Fibroblast of skin of scalp (primary cell): Measurements from ENCODE around the gene INHBC.
A peak's percentile ranks its signal among the peaks of the same experiment; 100 is the strongest.

Experiments used
- DNase-seq: peaks from one replicate; pipeline ENCODE4 v3.0.0-alpha.2; 2013

Gene INHBC

DNA sequence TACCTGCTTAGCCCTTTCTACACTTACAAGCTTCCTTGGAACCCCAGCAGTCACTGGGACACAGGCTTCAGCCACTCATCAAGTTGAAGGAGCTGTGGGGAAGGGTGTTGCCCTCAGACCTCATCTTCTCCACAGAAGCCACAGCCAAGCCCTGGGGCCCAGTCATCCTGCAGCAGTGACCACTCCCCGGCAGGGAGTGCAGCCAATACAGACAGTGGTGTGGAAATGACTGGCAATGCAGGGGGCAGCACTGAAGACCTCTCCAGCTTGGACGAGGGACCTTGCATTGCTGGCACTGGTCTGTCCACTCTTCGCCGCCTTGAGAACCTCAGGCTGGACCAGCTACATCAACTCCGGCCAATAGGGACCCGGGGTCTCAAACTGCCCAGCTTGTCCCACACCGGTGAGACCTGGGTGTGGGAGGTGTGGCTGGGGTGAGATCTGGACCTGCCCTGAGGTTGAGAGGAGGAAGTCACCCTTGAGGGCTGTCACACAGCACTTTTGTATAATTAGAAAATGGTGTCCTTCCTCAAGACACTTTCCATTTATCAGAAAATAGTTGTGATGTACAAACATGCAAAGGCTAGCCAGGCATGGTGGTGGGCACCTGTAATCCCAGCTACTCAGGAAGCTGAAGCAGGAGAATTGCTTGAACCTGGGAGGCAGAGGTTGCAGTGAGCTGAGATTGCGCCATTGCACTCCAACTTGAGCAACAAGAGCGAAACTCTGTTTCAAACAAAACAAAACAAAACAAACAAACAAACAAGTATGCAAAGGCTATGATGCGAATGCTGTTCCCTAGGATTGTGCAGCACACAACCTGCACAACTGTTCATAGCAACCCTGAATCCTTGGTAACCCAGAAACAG is 34.9 kb downstream of the INHBC start:
- DNase-seq = no peak

DNA sequence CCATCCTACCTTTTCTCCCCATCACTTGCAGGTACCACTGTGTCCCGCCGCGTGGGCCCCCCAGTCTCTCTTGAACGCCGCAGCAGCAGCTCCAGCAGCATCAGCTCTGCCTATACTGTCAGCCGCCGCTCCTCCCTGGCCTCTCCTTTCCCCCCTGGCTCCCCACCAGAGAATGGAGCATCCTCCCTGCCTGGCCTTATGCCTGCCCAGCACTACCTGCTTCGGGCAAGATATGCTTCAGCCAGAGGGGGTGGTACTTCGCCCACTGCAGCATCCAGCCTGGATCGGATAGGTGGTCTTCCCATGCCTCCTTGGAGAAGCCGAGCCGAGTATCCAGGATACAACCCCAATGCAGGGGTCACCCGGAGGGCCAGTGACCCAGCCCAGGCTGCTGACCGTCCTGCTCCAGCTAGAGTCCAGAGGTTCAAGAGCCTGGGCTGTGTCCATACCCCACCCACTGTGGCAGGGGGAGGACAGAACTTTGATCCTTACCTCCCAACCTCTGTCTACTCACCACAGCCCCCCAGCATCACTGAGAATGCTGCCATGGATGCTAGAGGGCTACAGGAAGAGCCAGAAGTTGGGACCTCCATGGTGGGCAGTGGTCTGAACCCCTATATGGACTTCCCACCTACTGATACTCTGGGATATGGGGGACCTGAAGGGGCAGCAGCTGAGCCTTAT is 35.8 kb downstream of the INHBC start:
- DNase-seq = no peak

- no peak for DNase-seq
These were observed 36.5 kb downstream of the INHBC start for GRCh38 chr12:57470970-57471656.

- DNase-seq = no peak
These were observed 37.1 kb downstream of the INHBC start for GRCh38 chr12:57471661-57472060.

GRCh38 chr12:57472391-57472790 is 37.8 kb downstream of the INHBC start:
- DNase-seq = no peak

GRCh38 chr12:57473392-57473791 is 38.8 kb downstream of the INHBC start:
- no peak for DNase-seq

DNA sequence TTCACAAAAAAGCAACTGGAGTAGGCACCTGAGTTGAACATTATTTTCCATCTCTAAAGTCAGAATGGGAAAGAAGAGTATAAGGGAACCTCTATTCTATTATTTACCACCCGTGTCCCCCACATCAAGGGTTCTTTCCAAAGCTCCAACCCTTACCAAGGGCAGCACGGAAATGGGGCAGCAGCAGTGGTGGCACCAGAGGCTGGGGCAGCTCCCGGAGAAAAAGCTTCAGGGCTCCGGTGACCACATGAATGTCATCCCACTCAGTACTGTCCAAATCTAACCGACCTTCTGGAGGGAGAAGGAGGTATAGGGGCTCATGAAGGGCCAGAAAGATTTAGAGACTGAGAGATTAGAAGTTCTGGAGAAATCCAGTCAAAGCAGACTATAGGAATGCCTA is 39.3 kb downstream of the INHBC start:
- DNase-seq = no peak

GRCh38 chr12:57474430-57474829 is 39.8 kb downstream of the INHBC start:
- no peak for DNase-seq

- DNase-seq = no peak
These were observed 40.3 kb downstream of the INHBC start for GRCh38 chr12:57474862-57475261.

DNA sequence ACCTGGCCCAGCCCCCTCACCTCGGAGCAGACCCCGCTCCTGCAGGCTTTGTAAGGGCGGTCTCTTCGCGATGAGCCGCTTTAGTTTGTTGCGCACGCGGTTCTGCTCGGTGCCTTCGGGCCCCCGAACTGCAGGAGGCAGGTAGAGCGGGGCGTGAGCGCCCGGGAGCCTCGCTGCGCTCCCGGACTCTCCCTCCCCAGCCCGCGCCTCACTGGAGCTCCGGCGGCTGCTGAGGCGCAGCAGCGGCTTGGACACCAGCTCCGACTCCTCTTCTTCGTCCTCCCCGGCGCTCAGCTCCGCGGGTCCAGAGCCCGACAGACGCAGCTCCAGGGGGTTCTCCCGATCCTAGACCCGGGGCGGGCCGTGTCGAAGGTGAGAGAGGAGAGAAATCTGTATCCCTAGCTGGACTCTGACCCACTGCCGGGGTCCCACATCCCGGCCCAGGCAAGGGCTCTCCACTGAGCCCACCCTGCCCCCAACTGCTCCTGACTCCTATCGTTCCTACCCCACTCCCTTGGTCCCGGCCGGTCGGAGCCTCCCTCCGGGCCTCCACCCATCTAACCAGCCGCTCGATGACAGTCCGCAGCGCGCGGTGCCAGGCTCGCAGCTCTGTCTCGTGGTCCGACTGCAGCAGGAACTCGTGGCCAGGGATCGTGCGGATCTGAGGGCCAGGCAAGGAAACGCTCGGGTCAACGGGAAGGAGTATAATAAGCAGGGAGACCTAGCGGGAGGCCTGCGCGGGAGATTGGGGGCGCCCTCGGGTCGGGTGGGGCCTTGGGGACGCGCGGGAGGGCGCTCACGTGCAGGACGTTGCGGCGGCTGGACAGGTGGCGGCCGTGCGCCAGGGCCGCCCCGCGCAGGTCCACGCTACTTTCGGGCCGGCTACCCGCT is 40.9 kb downstream of the INHBC start:
- DNase-seq = no peak

GRCh38 chr12:57476162-57476992 is 41.8 kb downstream of the INHBC start:
- no peak for DNase-seq

DNA sequence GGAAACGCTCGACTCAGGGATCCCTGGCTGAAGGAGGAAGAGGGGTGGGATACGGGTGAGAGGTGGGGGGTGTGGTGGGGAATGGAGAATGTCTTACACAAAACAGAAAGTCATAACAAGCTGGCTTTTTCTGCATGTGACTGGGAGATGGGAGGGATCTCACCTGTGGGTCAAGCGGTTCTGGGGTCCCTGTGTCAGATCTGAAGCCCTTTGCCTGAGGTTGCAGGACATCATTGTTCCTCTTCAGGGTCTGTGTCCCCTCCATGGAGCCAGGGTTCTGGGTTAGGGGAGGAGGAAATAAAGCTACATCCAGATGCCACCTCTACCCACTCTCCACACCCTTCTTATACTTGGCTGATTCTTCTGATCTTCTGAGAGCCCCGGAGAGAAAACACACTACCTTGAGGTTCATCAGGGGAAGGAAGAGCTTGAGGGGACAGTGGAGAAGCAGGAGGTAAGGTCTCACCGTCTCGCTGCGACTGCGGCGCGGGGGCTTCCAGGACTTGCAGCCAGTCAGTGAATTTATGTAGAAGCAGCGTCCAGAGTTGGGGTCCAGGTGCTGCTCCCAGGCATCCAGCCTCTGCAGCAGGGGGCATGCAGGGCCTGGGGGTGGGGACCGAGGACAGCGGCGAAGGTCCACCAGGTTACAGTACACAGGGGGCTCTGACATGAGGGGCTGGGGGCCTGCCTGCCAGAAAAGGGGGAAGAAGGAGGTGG is 42.6 kb downstream of the INHBC start:
- DNase-seq = no peak

DNA sequence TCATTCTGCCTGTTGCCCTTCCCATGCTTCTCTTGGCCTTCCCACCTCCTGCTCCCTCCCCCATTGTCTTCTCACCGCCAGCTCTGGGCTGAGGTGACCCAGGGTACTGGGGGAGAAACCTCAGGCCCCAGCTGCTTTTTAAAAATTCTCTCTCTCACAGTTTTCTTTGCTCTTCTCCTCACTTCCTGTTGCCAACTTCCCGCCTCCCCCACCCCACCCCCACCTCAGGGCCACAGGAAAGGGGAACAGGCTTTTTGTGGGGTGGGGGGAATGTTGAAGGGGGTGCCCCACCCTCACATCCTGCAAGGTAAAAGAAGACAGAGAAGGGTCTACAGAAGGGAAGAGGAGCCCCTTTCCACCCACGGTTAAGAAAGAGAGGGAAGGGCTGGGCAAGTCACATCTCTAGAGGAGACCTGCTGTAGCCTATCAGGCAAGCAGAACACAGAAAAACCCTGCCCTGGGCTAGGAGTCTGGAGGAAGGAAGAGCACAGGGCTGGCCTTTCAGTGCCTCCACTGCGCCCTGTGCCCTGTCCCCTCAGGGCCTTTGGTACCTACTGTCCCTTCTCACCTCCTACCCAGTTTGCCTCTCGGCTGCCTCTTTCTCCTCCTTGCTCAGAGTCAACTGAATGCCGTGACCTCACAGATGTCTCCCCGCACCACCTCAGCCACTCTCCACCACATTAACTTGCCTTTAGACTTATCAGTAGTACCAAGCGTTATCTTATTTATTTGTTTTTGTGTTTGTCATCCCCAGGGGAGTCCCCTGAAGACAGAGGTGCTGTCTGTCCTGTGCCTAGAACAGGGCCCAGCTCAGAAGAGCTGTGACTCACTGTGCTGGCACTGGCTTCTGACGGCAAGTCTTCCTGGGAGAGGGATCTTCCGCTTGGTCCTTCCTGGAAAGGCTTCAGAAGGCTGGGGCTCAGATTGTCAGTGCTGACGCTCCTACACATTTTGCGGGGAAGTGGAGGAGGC is 43.4 kb downstream of the INHBC start:
- no peak for DNase-seq

DNA sequence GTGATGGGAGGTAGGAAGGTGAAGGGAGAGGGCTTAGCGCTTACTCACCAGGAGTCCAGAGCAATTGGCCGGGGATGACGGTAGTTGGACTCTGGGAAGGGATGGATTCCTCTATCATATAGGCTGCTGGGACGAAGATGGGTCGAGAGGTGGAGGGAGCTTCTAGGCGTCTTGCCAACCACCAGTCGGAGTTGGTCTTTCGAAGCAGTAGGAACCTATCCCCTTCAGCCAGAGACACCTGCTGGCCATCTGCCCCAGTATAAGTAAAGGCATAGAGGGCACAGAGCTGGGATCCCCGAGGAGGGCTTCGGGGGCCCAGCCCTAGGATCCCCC is 44.4 kb downstream of the INHBC start:
- DNase-seq = no peak

DNA sequence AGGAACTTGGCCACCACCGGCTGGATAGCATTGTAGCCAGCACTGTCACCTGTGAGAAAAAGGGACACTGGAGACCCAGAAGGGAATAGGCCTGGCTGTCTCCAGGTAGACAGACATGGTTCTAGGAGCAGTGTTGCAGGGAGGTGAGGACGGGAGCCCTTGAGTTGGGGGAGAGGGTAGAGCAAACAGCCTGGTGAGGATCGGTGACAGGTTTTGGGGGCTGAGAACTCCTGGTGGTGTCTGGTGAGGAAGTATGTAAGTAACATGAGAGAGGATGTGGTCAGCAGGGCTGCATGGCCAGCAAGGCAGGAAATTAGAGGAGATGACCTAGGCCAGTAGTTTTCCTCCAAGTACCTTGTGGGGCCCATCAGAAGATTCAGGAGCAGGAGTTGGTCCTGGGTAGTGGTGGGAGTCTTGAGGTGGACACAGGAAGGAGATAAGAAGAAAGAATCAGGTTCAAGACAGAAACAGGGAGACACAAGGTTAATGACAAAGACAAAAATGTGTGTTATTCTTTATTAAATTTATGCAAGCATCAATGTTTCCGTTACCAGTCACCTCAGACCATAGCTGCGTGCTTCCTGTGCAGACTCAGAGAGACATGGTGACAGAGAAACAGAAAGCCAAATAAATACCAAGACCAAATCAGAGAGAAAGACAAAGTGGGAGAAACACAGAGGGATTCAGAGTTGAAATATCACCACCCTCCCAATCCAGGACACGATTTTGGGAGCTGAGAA is 45.0 kb downstream of the INHBC start, which contains the start of gene ARHGAP9:
Gene ARHGAP9 (minus strand): TSS at position 491 of the 740 bp plus-strand sequence. CDS start 460 bp downstream, at position 31.
- no peak for DNase-seq

DNA sequence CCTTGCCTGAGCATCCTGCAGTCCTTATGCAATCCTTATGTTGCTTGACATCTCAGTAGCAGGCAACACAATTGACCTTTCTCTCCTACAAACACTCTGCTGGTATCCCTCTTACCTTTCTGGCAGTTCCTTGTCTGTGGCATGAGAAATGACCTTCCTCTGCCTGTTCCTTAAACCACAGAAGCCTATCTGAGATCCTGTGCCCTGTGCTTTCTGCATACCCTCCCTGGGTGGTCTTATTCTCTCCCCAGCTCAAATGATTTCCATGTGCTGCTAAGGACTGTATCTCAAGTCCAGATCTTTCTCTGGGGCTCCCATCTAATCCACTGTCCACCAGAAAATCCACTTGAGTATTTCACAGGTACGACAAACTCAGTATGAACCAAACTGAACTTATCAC is 47.1 kb downstream of the INHBC start:
- DNase-seq = no peak

- DNase-seq = peak; percentile 80
These were observed 48.9 kb downstream of the INHBC start for GRCh38 chr12:57483466-57483865.

DNA sequence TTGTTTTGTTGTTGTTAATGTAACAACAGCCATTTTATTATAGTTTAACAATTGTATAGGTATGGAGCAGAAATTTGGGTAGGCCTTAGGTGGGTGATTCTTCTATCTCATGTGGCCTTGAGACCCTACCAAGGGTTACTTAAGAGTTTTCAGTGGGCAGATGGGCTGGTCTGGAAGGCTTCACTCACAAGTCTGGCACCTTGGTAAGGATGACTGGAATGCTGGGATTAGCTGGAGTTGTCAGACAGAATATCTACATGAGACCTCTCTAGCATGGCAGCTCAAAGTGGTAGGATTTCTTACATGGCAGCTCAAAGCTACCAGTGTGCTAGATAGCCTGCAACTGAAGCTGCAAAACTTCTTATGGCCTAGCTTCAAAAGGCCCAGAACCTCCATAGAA is 51.1 kb downstream of the INHBC start:
- DNase-seq = no peak
